Liver (tissue), 9 donors: ENCODE measurements around the gene RPP25L. TPM values are rescaled to one million over a fixed set of nuclear protein-coding genes. Genes with fewer than 3 reads are reported as not detected.

Experiments used
- DNase-seq: peaks from one replicate; pipeline ENCODE4 v3.0.0-alpha.2; 2017; ENCODE audit warnings: low spot score
- H3K27ac ChIP-seq, 2 donors: one replicate each; pipeline ENCODE4 v1.7.0; 2013; ENCODE audit warnings: inconsistent platforms in 2 of 2, low read length in 2 of 2, control low read depth in 1 of 2, low read depth in 1 of 2, mild to moderate bottlenecking in 1 of 2
- H3K27me3 ChIP-seq, 4 donors: one replicate each; pipeline versions ENCODE4 v1.6.1 to v1.7.0; 2013; ENCODE audit warnings: low read length in 3 of 4, inconsistent platforms in 1 of 4, mild to moderate bottlenecking in 1 of 4, moderate library complexity in 1 of 4; ENCODE audit not compliant: control insufficient read depth in 4 of 4, insufficient read depth in 4 of 4
- H3K36me3 ChIP-seq, 4 donors: one replicate each; pipeline versions ENCODE4 v1.6.1 to v1.7.0; 2013; ENCODE audit warnings: low read length in 3 of 4, mild to moderate bottlenecking in 3 of 4, low read depth in 1 of 4, moderate library complexity in 1 of 4; ENCODE audit not compliant: control insufficient read depth in 4 of 4, insufficient read depth in 3 of 4
- H3K4me1 ChIP-seq, 4 donors: one replicate each; pipeline versions ENCODE4 v1.6.1 to v1.7.0; 2013; ENCODE audit warnings: low read length in 3 of 4, mild to moderate bottlenecking in 3 of 4, moderate library complexity in 1 of 4; ENCODE audit not compliant: control insufficient read depth in 4 of 4, insufficient read depth in 4 of 4
- H3K4me3 ChIP-seq, 3 donors: one replicate each; pipeline versions ENCODE4 v1.6.1 to v1.7.0; 2013; ENCODE audit warnings: low read length in 3 of 3, control low read depth in 1 of 3, low read depth in 1 of 3, mild to moderate bottlenecking in 1 of 3
- H3K9ac ChIP-seq, 2 donors: one replicate each; pipeline ENCODE4 v1.7.0; 2013; ENCODE audit warnings: low read length in 2 of 2, mild to moderate bottlenecking in 2 of 2, moderate library complexity in 2 of 2, control low read depth in 1 of 2, low read depth in 1 of 2
- H3K9me3 ChIP-seq, 4 donors: one replicate each; pipeline versions ENCODE4 v1.6.1 to v1.7.0; 2013; ENCODE audit warnings: low read length in 3 of 4; ENCODE audit not compliant: control insufficient read depth in 4 of 4
- EGR1 ChIP-seq, 2 donors: IDR thresholded peaks; 2 replicates each; pipeline ENCODE4 v1.6.1; 2016 to 2018; ENCODE audit warnings: antibody characterized with exemption in 2 of 2, low read depth in 2 of 2
- FOXA1 ChIP-seq: IDR thresholded peaks from 2 replicates; pipeline ENCODE4 v1.6.1; 2016; ENCODE audit warnings: antibody characterized with exemption
- FOXA2 ChIP-seq: IDR thresholded peaks from 2 replicates; pipeline ENCODE4 v1.6.1; 2016; ENCODE audit warnings: antibody characterized with exemption
- GABPA ChIP-seq, 2 donors: IDR thresholded peaks in 1 of 2; conservative IDR thresholded peaks in 1 of 2; 2 replicates each; pipeline ENCODE4 v1.6.1; 2016; ENCODE audit warnings: antibody characterized with exemption in 2 of 2, mild to moderate bottlenecking in 1 of 2, moderate library complexity in 1 of 2
- HNF4A ChIP-seq, 2 donors: conservative IDR thresholded peaks; 2 replicates each; pipeline ENCODE4 v1.6.1; 2016; ENCODE audit warnings: antibody characterized with exemption in 2 of 2, mild to moderate bottlenecking in 2 of 2
- HNF4G ChIP-seq: IDR thresholded peaks from 2 replicates; pipeline ENCODE4 v1.6.1; 2016; ENCODE audit warnings: antibody characterized with exemption
- JUND ChIP-seq, 2 donors: IDR thresholded peaks; 2 replicates each; pipeline ENCODE4 v1.6.1; 2016; ENCODE audit warnings: antibody characterized with exemption in 2 of 2
- NR2F2 ChIP-seq: IDR thresholded peaks from 2 replicates; pipeline ENCODE4 v1.6.1; 2016; ENCODE audit warnings: antibody characterized with exemption
- RAD21 ChIP-seq, 2 donors: IDR thresholded peaks; 2 replicates each; pipeline ENCODE4 v1.6.1; 2016; ENCODE audit warnings: antibody characterized with exemption in 2 of 2, mild to moderate bottlenecking in 2 of 2
- RXRA ChIP-seq, 2 donors: IDR thresholded peaks; 2 replicates each; pipeline ENCODE4 v1.6.1; 2017 to 2018; ENCODE audit warnings: antibody characterized with exemption in 2 of 2, mild to moderate bottlenecking in 1 of 2
- SP1 ChIP-seq: IDR thresholded peaks from 2 replicates; pipeline ENCODE4 v1.6.1; 2018; ENCODE audit warnings: antibody characterized with exemption, mild to moderate bottlenecking
- TAF1 ChIP-seq: conservative IDR thresholded peaks from 2 replicates; pipeline ENCODE4 v1.6.1; 2016; ENCODE audit warnings: antibody characterized with exemption, mild to moderate bottlenecking
- YY1 ChIP-seq: IDR thresholded peaks from 2 replicates; pipeline ENCODE4 v1.6.1; 2016; ENCODE audit warnings: antibody characterized with exemption, mild to moderate bottlenecking
- WGBS: extraction: QIAGEN DNeasy Blood & Tissue Kit; methylation state at CpG from one replicate; pipeline ENCODE4 v1.1.7; 2013; 5-methylcytosine and 5-hydroxymethylcytosine counted together
- polyA plus RNA-seq, 2 donors: library from polyadenylated mRNA; stranded (reverse) in 1 of 2; unstranded in 1 of 2; fragments of 200-250 nt in 1 of 2; fragments of >200 nt in 1 of 2; fragmentation: Nextera tagmentation in 1 of 2; extraction: Ambion mirVana in 1 of 2; gene quantifications; one replicate each; pipeline versions ENCODE4 v1.2.1 to v1.2.3, GENCODE V29; 2013 to 2015
- total RNA-seq, 2 donors: library from RNA; depleted of rRNA; stranded (reverse); fragments of >200 nt; gene quantifications; one replicate each; pipeline ENCODE4 v1.2.3, GENCODE V29; 2014
- TF ChIP-seq, protein P1 (sequence below): IDR thresholded peaks from 2 replicates; pipeline ENCODE4 v1.6.1; 2016; ENCODE audit warnings: antibody characterized with exemption, mild to moderate bottlenecking
- TF ChIP-seq, protein P2 (sequence below): IDR thresholded peaks from 2 replicates; pipeline ENCODE4 v1.6.1; 2016; ENCODE audit warnings: antibody characterized with exemption
- TF ChIP-seq, protein P3 (sequence below): IDR thresholded peaks from 2 replicates; pipeline ENCODE4 v1.6.1; 2016; ENCODE audit warnings: antibody characterized with exemption
- TF ChIP-seq, protein P4 (sequence below): fragments of 150-350 bp; IDR thresholded peaks from 2 replicates; pipeline ENCODE4 v1.5.1; 2017; ENCODE audit warnings: improper control_type of control experiment, low read depth, low read length; ENCODE audit not compliant: missing input control
- TF ChIP-seq, protein P5 (sequence below): IDR thresholded peaks from 2 replicates; pipeline ENCODE4 v1.6.1; 2016; ENCODE audit warnings: antibody characterized with exemption
- donor health status: healthy.
- donor health status: healthy.
- donor health status: healthy.
- donor health status: healthy.
- donor health status: healthy.

The RPP25L gene
- total and polyA plus RNA-seq, 4 donors = 18.6 to 33.4 (median 24.2) TPM

DNA sequence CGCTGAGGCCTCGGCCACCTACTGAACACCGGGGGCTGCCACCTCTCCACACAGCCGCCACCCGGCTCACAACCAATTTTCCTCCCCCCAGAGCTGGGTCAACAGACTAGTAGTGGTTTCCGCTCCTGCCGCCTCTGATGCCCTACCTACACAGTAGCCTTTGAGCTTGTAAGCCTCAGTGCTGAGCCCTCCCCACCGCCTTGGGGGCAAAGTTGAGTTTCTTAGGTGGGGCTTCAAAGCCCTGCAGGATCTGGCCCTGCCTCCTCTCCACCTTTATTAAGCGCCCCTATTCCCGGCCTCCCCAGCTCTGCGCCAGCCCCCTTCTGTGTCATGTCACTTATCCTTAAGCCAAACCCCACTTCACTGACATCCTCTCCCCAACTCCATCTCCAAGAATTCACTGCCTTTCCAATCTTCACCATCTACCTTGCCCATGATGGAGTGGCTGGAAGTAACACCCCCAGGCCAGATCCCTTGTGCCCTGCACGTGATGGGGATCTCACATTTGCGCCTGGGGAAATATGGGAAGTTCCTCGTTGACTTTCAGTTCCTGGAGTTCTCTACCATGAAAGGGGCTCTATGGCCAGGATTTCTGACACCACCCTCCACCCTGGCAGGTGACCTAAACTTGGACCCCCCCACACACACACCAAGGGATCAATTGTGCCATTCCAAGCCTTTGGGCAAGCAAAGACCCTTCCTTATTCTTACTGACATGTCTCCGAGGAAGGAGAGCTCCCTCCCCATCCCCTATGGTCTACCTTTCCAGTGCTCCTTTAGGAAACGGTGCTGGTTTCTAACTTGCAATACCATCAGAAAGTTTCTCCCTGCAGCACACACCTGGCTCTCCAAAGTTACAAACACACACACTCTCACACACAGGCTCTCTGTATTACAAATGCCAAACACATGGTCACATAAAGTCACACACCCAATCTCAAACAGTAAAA lies 19.7 kb downstream of the RPP25L start:
- no peak for DNase-seq
- no peaks in the 10 kb centered on the region for H3K36me3 ChIP-seq
- WGBS = 37% methylated on average over 16 of the region's 16 CpGs
- peak overlapping the region; percentile 39 to 66 for H3K27ac ChIP-seq
- no peak overlapping the region for H3K9ac ChIP-seq
- TF ChIP-seq, protein P1, sequence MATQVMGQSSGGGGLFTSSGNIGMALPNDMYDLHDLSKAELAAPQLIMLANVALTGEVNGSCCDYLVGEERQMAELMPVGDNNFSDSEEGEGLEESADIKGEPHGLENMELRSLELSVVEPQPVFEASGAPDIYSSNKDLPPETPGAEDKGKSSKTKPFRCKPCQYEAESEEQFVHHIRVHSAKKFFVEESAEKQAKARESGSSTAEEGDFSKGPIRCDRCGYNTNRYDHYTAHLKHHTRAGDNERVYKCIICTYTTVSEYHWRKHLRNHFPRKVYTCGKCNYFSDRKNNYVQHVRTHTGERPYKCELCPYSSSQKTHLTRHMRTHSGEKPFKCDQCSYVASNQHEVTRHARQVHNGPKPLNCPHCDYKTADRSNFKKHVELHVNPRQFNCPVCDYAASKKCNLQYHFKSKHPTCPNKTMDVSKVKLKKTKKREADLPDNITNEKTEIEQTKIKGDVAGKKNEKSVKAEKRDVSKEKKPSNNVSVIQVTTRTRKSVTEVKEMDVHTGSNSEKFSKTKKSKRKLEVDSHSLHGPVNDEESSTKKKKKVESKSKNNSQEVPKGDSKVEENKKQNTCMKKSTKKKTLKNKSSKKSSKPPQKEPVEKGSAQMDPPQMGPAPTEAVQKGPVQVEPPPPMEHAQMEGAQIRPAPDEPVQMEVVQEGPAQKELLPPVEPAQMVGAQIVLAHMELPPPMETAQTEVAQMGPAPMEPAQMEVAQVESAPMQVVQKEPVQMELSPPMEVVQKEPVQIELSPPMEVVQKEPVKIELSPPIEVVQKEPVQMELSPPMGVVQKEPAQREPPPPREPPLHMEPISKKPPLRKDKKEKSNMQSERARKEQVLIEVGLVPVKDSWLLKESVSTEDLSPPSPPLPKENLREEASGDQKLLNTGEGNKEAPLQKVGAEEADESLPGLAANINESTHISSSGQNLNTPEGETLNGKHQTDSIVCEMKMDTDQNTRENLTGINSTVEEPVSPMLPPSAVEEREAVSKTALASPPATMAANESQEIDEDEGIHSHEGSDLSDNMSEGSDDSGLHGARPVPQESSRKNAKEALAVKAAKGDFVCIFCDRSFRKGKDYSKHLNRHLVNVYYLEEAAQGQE = no peak
- peak in 1 of 2 donors; percentile 3 for TF ChIP-seq RAD21 (IDR thresholded peaks at IDR 0.05)
- peaks cover 22 to 65% (median 50%) of the 10 kb centered on the region in 4 donors for H3K4me1 ChIP-seq
- no peaks in the 10 kb centered on the region for H3K9me3 ChIP-seq
- H3K4me3 ChIP-seq = no peak overlapping the region
- H3K27me3 ChIP-seq = peaks cover 0 to 2% (median 0%) of the 10 kb centered on the region in 4 donors

DNA sequence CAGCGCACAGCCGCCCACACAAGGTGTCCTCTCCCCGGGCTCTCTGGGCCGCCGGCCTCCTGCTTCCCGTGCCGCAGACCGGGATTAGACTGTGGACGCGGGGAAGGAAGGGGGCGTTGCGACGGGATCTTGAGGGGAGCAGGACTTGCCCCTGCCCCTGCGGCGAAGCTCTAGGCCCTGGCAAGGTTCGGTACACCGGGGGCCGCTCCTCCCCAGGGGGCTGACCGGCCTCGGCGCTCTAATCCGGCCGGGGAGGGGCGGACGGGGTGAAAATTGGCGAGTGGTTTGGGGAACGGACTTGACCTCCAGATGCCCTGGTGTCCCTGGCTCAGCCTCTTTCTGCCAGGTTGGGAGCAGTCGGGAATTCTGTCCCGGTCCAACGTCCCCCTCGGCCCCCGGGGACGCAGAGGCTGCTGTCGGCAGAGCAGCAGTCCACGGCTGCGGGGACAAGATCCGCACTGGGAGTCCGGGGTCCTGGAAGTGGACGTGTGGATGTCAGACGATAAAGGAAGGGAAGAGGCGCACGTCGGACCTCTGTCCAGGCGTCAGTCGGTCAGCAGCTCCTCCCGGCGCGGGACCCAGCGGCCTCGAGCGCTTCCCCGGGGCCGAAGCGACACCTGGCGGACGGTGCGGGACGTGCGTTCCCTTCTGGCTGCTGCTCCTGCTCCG lies 20.5 kb downstream of the RPP25L start:
- Histone ChIP-seq H3K4me3 (peak overlapping the region; percentile 28 to 31 (median 30)), H3K27ac (peak overlapping the region; percentile 21 to 81), H3K4me1 (peaks cover 22 to 65% (median 50%) of the 10 kb centered on the region in 4 donors), H3K9me3 (no peaks in the 10 kb centered on the region), H3K27me3 (peaks cover 0 to 2% (median 0%) of the 10 kb centered on the region in 4 donors), H3K9ac (no peak overlapping the region), H3K36me3 (no peaks in the 10 kb centered on the region)
- 8% methylated on average over 60 of the region's 60 CpGs for whole genome bisulfite sequencing
- TF ChIP-seq SP1 = peak; percentile 29
- TF ChIP-seq FOXA1 = no peak
- TF ChIP-seq JUND (IDR thresholded peaks at IDR 0.05) = no peak
- no peak for TF ChIP-seq FOXA2
- no peak for TF ChIP-seq EGR1 (IDR thresholded peaks at IDR 0.05; ENCODE audit: low read depth in 2 of 2)
- TF ChIP-seq GABPA (IDR thresholded peaks at IDR 0.05 in 1 of 2, conservative IDR thresholded peaks at IDR 0.05 in 1 of 2) = no peak
- TF ChIP-seq, protein P2, sequence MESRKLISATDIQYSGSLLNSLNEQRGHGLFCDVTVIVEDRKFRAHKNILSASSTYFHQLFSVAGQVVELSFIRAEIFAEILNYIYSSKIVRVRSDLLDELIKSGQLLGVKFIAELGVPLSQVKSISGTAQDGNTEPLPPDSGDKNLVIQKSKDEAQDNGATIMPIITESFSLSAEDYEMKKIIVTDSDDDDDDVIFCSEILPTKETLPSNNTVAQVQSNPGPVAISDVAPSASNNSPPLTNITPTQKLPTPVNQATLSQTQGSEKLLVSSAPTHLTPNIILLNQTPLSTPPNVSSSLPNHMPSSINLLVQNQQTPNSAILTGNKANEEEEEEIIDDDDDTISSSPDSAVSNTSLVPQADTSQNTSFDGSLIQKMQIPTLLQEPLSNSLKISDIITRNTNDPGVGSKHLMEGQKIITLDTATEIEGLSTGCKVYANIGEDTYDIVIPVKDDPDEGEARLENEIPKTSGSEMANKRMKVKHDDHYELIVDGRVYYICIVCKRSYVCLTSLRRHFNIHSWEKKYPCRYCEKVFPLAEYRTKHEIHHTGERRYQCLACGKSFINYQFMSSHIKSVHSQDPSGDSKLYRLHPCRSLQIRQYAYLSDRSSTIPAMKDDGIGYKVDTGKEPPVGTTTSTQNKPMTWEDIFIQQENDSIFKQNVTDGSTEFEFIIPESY = no peak
- TF ChIP-seq, protein P1 = no peak
- peak in 1 of 2 donors; percentile 43 for TF ChIP-seq HNF4A (conservative IDR thresholded peaks at IDR 0.05)
- TF ChIP-seq, protein P3, sequence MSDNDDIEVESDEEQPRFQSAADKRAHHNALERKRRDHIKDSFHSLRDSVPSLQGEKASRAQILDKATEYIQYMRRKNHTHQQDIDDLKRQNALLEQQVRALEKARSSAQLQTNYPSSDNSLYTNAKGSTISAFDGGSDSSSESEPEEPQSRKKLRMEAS = no peak
- TF ChIP-seq RAD21 (IDR thresholded peaks at IDR 0.05) = peak; percentile 92 to 96
- no peak for TF ChIP-seq YY1
- no peak for TF ChIP-seq TAF1
- TF ChIP-seq NR2F2 = no peak
- peak; percentile 26 to 56 for TF ChIP-seq RXRA (IDR thresholded peaks at IDR 0.05)
- TF ChIP-seq, protein P4, sequence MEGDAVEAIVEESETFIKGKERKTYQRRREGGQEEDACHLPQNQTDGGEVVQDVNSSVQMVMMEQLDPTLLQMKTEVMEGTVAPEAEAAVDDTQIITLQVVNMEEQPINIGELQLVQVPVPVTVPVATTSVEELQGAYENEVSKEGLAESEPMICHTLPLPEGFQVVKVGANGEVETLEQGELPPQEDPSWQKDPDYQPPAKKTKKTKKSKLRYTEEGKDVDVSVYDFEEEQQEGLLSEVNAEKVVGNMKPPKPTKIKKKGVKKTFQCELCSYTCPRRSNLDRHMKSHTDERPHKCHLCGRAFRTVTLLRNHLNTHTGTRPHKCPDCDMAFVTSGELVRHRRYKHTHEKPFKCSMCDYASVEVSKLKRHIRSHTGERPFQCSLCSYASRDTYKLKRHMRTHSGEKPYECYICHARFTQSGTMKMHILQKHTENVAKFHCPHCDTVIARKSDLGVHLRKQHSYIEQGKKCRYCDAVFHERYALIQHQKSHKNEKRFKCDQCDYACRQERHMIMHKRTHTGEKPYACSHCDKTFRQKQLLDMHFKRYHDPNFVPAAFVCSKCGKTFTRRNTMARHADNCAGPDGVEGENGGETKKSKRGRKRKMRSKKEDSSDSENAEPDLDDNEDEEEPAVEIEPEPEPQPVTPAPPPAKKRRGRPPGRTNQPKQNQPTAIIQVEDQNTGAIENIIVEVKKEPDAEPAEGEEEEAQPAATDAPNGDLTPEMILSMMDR = peak; percentile 93
- no peak for TF ChIP-seq HNF4G
- TF ChIP-seq, protein P5, sequence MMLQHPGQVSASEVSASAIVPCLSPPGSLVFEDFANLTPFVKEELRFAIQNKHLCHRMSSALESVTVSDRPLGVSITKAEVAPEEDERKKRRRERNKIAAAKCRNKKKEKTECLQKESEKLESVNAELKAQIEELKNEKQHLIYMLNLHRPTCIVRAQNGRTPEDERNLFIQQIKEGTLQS = no peak
- peak; percentile 87 for DNase-seq
